HG03469 (cell line): ENCODE measurements around the gene GTPBP10.

Experiments
- ATAC-seq: cut with Tn5 transposase; IDR thresholded peaks from one replicate; pipeline ENCODE4 v1.9.1; 2021; ENCODE audit warnings: mild to moderate bottlenecking, moderate library complexity, moderate number of reproducible peaks; ENCODE audit not compliant: unreplicated experiment

The GTPBP10 gene

DNA sequence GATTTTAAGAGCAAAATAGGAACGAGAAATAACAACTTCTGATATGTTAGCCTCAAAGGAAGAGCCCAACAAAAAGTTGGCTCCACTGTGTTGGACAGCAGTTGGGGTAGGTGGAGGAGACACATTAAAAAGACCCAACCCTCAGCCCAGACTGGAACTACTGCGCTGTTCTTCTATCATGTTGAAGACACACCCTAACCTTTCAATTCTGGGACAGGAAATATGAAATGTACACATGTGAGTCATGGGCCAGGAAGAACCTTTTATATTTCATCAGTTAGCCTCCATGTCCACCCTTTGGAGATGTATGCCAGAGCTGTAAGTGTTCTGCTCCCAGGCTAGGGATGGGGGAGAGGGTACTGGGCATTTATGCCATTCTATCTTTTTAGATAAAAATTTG is 78.9 kb downstream of the GTPBP10 start:
- ATAC-seq: no peak

DNA sequence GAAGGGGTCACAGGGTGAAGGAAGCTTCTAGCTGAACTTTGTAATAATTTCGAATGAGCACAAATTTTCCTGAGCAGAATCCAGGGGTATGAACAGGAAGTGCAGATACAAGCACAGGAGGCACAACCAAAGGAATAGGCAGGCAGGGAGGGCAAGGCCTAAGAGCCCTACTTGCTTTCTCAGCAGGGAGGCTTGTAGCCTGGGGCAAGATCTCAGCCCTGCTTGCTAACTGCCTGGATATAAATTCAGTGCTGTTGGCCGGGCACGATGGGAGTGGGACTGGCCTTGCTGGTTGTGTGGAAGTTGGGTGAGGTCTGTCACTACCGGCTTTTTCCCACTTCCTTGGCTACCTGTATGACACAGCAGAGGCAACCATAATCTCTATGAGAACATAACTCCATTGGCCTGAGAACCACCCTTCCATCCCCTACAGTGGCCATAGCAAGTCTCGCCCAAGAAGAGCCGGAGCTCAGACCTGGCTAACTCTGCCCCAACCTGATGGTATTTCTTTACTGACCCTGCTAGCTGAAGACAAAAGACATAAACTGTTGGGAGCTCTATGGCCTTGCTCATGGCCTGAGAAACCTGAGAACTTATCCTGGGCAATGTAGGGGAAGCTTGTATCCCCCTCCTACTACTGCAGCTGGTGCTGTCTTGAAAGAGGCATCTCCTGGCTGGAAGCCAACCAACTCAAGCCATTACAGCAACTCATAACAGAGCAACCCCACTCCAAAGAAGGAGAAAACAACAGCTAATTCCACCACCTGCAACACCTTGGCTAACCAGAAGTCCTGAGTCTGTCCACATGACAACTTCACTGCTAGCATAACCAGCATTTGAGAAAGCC is 84.3 kb downstream of the GTPBP10 start:
- no peak for ATAC-seq

DNA sequence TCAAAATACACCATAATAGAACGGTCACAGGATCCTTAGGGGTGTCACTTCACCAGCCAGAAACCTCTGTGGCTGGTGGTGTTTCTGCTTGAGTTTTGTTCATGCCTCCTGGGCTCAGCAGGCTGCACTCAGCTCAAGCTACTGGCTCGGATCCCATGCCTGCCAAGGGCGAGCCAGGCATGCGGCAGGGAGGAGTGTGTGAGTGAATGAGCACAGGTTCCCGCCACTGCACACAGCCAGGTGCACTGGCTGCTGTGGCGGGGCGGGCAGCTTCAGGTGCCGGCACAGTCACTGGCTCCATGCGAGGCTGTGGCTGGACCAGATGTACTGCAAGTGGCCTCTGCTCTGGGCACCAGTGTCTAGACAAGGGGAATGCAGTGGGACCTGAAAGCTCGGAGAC is 86.2 kb downstream of the GTPBP10 start:
- no peak for ATAC-seq

DNA sequence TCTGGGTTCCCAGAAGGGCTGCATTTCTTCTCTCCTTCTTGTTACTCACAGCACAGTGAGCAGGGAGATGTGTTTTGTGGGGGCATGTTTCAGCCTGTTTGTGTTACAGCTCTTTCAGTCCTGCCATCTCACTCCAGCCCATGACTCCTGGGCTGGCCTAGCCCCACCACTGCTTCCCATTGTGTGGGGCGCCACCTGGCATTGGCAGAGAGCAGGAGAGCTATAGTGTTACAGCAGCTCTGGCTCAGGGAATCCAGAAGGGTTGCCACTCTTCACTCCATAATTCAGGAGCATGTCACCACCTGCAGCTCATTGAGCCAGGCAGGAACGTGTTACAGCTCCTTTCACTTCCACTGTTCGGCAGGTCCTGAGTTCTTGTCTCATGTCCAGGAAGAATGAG is 86.7 kb downstream of the GTPBP10 start:
- no peak for ATAC-seq
